GM12865 (cell line): Measurements from ENCODE around the gene MEF2D.

Experiments used
- DNase-seq: peaks from one replicate; pipeline ENCODE4 v3.0.0; 2010; ENCODE audit warnings: low read depth
- H3K4me3 ChIP-seq: 2 replicates; pipeline ENCODE4 v1.5.1; 2011; ENCODE audit warnings: mild to moderate bottlenecking, low read depth, low read length, control low read depth
- TF ChIP-seq, protein P1 (sequence below): IDR thresholded peaks from 2 replicates; pipeline ENCODE4 v1.5.1; 2011; ENCODE audit warnings: low read length, control low read depth, low read depth, inconsistent platforms; ENCODE audit not compliant: insufficient read depth; ENCODE audit errors: missing control alignments

The MEF2D gene

GRCh38 chr1:156434989-156435544, 65.5 kb downstream of the MEF2D start:
- no peak for DNase-seq
- H3K4me3 ChIP-seq = no peak overlapping the region
- TF ChIP-seq, protein P1, sequence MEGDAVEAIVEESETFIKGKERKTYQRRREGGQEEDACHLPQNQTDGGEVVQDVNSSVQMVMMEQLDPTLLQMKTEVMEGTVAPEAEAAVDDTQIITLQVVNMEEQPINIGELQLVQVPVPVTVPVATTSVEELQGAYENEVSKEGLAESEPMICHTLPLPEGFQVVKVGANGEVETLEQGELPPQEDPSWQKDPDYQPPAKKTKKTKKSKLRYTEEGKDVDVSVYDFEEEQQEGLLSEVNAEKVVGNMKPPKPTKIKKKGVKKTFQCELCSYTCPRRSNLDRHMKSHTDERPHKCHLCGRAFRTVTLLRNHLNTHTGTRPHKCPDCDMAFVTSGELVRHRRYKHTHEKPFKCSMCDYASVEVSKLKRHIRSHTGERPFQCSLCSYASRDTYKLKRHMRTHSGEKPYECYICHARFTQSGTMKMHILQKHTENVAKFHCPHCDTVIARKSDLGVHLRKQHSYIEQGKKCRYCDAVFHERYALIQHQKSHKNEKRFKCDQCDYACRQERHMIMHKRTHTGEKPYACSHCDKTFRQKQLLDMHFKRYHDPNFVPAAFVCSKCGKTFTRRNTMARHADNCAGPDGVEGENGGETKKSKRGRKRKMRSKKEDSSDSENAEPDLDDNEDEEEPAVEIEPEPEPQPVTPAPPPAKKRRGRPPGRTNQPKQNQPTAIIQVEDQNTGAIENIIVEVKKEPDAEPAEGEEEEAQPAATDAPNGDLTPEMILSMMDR = no peak

DNA sequence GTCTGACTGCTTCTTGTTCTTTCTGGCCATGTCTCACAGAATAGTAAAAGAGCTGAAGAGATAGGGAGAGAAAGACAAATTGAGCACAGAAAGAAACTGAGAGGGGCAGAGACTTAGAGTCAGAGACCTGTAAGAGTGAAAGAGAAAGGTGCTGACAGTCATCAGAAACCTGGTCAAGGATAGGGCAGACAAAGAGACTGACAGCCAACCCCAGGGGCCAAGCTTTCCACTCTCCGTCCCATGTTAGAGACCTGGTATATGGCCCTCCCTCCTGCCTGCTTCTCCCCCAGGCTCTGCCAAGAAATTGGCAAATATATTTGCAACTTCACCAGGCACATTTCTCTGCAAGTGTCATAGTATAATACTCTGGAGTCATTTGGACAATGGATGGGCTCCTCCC, 67.0 kb downstream of the MEF2D start:
- DNase-seq = peak; percentile 32
- H3K4me3 ChIP-seq = no peak overlapping the region
- TF ChIP-seq, protein P1 = no peak

DNA sequence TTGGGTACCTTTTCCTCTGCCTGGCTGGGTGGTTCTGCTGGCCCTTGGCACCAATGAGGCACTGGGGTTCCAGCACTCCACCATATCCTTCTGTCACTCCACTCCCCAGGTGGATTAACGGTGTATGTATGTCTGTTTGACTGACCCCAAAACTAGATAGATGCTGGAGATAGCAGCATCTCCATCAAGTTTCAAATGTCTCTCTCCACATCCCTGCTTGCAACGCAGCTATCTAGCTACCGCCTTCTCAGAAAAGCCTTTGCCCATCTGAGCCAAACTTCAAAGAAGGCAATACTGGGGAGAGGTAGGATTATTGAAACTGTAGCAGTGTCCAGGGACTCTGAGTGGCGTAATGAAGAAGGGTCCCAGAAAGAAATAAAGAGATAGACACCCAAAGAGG, 67.5 kb downstream of the MEF2D start:
- DNase-seq = no peak
- H3K4me3 ChIP-seq = no peak overlapping the region
- TF ChIP-seq, protein P1 = no peak

- TF ChIP-seq, protein P1 = no peak
- H3K4me3 ChIP-seq = no peak overlapping the region
- DNase-seq = no peak
These were observed 67.9 kb downstream of the MEF2D start for GRCh38 chr1:156432669-156433018.

GRCh38 chr1:156431769-156432668, 68.6 kb downstream of the MEF2D start:
- H3K4me3 ChIP-seq = no peak overlapping the region

DNA sequence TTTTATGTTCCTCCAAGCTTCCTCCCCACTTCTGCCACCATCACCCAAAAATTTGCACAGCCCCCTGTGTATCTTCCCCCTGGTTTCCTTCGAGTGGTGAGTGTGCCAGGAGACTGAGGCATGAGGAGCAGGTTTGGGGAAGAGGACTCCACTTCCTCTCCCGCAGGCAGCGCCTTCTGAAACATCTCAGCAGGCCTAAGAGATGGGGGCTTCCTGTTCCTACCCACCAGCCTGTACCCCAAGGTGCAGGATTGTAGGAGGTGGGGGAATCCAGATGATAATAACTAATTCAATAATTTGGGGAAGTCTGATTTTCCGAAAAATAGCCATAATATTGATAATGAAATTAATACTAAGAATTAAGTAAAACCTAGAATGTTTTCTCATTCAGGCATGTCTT, 69.2 kb downstream of the MEF2D start:
- no peak for DNase-seq
- H3K4me3 ChIP-seq = no peak overlapping the region
- TF ChIP-seq, protein P1 = no peak

More at GRCh38 chr1:156431769-156432668, 68.6 kb downstream of the MEF2D start:
- TF ChIP-seq, protein P1 = no peak
- DNase-seq = no peak
